ENCODE data around the gene GRM4. TPM values are rescaled to one million over a fixed set of nuclear protein-coding genes. Genes with fewer than 3 reads are reported as not detected.
"Not testable (repeated sequence)": the region's sequence is repeated elsewhere in the genome, so short reads cannot be mapped to it uniquely, and the experiment has no call there.

The GRM4 gene
- total and polyA plus RNA-seq, 2 experiments from 2014 or later, result 0.10 to 0.22 TPM

DNA sequence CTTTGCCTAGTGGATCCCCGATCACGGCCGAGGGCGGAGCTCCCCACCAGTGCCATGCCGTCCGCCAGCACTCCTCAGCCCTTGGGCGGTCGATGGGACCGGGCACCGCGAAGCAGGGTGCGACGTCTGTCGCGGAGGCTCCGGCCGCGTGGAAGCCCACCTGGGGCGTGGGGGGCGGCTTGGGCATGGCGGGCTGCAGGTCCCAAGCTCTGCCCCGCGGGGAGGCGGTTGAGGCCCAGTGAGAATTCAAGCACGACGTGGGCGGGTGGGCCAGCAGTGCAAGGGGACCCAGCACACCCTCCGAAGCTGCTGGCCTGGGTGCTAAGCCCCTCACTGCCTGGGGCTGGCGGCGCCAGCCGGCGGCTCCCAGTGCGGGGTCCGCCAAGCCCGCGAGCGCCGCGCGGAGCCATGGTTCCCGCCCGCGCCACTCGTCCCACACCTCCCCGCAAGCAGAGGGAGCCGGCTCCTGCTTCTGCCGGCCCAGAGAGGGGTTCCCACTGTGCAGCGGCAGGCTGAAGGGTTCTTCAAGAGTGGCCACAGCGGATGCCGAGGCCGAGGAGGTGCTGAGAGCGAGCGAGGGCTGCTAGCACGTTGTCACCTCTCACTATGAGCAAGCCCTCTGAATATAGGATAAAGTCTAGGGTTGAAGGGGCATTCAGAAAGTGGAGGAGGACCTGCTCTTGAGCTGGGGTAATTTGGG, 128.6 kb downstream of the GRM4 start:
- no peak overlapping the region for H2AFZ ChIP-seq
- no peaks in the 10 kb centered on the region for H3K9me2 ChIP-seq (ENCODE audit: insufficient read depth)
- in situ Hi-C loops (cut with MboI), result no loop called here
- WGBS, 2 experiments (ENCODE audit: low coverage in 1 of 2, low lambda C conversion rate in 2 of 2, missing lambda C conversion rate in 2 of 2), result 87% methylated on average over 42 to 54 of the region's 54 CpGs
- DNase-seq, result no peak
- H4K20me1 ChIP-seq (ENCODE audit: insufficient read depth), result no peaks in the 10 kb centered on the region
- TF ChIP-seq EZH2phosphoT487 (IDR thresholded peaks at IDR 0.05; ENCODE audit: insufficient read depth, low read depth) (no peak), EZH2 (IDR thresholded peaks at IDR 0.05; ENCODE audit: insufficient read depth, poor library complexity, severe bottlenecking) (no peak)
- H3K36me3 ChIP-seq (ENCODE audit: low read depth), result no peaks in the 10 kb centered on the region
- H3K9ac ChIP-seq, result no peak overlapping the region
- no peaks in the 10 kb centered on the region for H3F3A ChIP-seq (ENCODE audit: insufficient read depth)
- no peaks in the 10 kb centered on the region for H3K4me1 ChIP-seq (ENCODE audit: insufficient read depth)
- no peak overlapping the region for H3K4me3 ChIP-seq
- no peaks in the 10 kb centered on the region for H3K79me2 ChIP-seq (ENCODE audit: insufficient read depth)
- no peaks in the 10 kb centered on the region for H3K9me3 ChIP-seq (ENCODE audit: low read depth)
- H3K27me3 ChIP-seq (replicated peaks; ENCODE audit: insufficient read depth), result peaks cover 6% of the 10 kb centered on the region; the same call in 1 of the 2 replicates
- no peak overlapping the region for H3K27ac ChIP-seq
- H3K4me2 ChIP-seq (ENCODE audit: unreplicated experiment), result no peak overlapping the region

DNA sequence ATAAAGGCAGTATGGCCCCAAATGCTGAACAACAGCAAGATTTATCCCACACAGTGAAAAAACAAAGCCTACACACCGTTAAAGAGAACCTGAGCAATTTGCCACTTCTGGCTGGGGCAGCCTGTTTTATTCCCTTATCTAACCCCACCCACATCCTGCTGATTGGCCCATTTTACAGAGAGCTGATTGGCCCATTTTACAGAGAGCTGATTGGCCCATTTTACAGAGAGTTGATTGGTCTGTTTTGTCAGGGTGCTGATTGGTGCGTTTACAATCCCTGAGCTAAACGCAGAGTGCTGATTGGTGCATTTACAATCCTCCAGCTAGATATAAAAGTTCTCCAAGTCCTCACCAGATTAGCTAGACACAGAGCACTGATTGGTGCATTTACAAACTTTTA, 129.3 kb downstream of the GRM4 start:
- 83 to 85% methylated on average over 3 of the region's 3 CpGs for WGBS, 2 experiments (ENCODE audit: low coverage in 1 of 2, low lambda C conversion rate in 2 of 2, missing lambda C conversion rate in 2 of 2)

DNA sequence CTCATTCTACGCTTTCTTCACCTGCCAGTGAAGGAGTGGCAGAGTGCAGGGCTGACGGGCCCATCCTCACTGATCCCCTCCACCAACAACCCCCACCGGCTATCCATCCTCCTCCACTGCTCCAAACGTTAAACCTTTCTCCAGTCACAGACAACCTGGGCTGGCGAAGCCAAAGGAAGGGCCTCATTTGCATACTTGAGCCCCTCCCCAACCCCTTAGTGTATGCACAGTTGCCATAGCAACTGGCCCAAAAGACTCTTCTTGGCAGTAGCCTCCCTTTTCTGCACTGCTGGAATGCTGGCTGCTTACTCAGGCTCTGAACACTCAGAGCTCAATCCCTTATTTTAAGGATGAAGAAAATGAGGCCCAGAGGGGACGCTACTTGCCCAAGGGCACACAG, 130.3 kb downstream of the GRM4 start:
- DNase-seq, result peak; percentile 37
- WGBS, 2 experiments (ENCODE audit: low coverage in 1 of 2, low lambda C conversion rate in 2 of 2, missing lambda C conversion rate in 2 of 2), result 60 to 66% methylated on average over 6 of the region's 6 CpGs
- in situ Hi-C loops (cut with MboI), result no loop called here
- H3K4me2 ChIP-seq (ENCODE audit: unreplicated experiment), result no peak overlapping the region
- no peak overlapping the region for H2AFZ ChIP-seq
- no peak overlapping the region for H3K9ac ChIP-seq
- H3K27ac ChIP-seq, result no peak overlapping the region
- no peaks in the 10 kb centered on the region for H3F3A ChIP-seq (ENCODE audit: insufficient read depth)
- H4K20me1 ChIP-seq (ENCODE audit: insufficient read depth), result no peaks in the 10 kb centered on the region
- H3K4me3 ChIP-seq, result no peak overlapping the region
- no peaks in the 10 kb centered on the region for H3K4me1 ChIP-seq (ENCODE audit: insufficient read depth)
- no peaks in the 10 kb centered on the region for H3K36me3 ChIP-seq (ENCODE audit: low read depth)
- no peaks in the 10 kb centered on the region for H3K79me2 ChIP-seq (ENCODE audit: insufficient read depth)
- H3K27me3 ChIP-seq (replicated peaks; ENCODE audit: insufficient read depth), result peaks cover 11% of the 10 kb centered on the region; the same call in 1 of the 2 replicates
- TF ChIP-seq EZH2phosphoT487 (IDR thresholded peaks at IDR 0.05; ENCODE audit: insufficient read depth, low read depth), result no peak
- TF ChIP-seq EZH2 (IDR thresholded peaks at IDR 0.05; ENCODE audit: insufficient read depth, poor library complexity, severe bottlenecking), result no peak
- no peaks in the 10 kb centered on the region for H3K9me3 ChIP-seq (ENCODE audit: low read depth)
- H3K9me2 ChIP-seq (ENCODE audit: insufficient read depth), result no peaks in the 10 kb centered on the region

More for the DNA sequence above, 129.3 kb downstream of the GRM4 start:
- H3K36me3 ChIP-seq (ENCODE audit: low read depth); H4K20me1 ChIP-seq (ENCODE audit: insufficient read depth); H3K79me2 ChIP-seq (ENCODE audit: insufficient read depth); H3K4me2 ChIP-seq (ENCODE audit: unreplicated experiment); H3K4me3 ChIP-seq; H3K9ac ChIP-seq; H3K9me3 ChIP-seq (ENCODE audit: low read depth); H3K4me1 ChIP-seq (ENCODE audit: insufficient read depth); H3F3A ChIP-seq (ENCODE audit: insufficient read depth); H2AFZ ChIP-seq; DNase-seq; in situ Hi-C loops (cut with MboI); H3K9me2 ChIP-seq (ENCODE audit: insufficient read depth); H3K27ac ChIP-seq: not testable (repeated sequence)
- peaks cover 11% of the 10 kb centered on the region; the same call in 1 of the 2 replicates for H3K27me3 ChIP-seq (replicated peaks; ENCODE audit: insufficient read depth)

DNA sequence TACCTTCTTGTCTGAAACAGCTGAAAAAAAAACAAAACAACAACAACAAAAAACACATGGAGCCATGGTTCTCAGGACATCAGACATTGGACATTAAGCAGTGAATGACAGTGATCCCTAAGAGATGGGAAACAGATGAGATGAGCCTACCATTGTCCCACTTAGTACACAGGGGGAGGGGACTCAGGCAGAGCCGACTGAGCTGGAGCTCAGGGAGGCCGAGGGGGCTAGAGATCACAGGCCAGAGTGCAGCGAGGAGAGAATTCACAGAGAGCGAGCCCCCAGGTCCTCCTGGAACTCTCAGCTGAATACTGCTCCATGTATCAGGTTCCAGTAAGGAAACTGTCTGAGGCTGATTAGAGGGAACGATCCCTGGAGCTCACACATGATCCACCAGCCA, 134.6 kb downstream of the GRM4 start:
- no peak overlapping the region for H3K27ac ChIP-seq
- H3K4me1 ChIP-seq (ENCODE audit: insufficient read depth), result no peaks in the 10 kb centered on the region
- no peaks in the 10 kb centered on the region for H3K9me2 ChIP-seq (ENCODE audit: insufficient read depth)
- H3K4me3 ChIP-seq, result no peak overlapping the region
- H3K9ac ChIP-seq, result no peak overlapping the region
- peaks cover 27% of the 10 kb centered on the region for H3K27me3 ChIP-seq (replicated peaks; ENCODE audit: insufficient read depth)
- no peaks in the 10 kb centered on the region for H3K36me3 ChIP-seq (ENCODE audit: low read depth)
- no peaks in the 10 kb centered on the region for H3K9me3 ChIP-seq (ENCODE audit: low read depth)
- no peaks in the 10 kb centered on the region for H4K20me1 ChIP-seq (ENCODE audit: insufficient read depth)
- 9 to 10% methylated on average over 5 of the region's 5 CpGs for whole genome bisulfite sequencing, 2 experiments (ENCODE audit: low coverage in 1 of 2, low lambda C conversion rate in 2 of 2, missing lambda C conversion rate in 2 of 2)
- H3F3A ChIP-seq (ENCODE audit: insufficient read depth), result no peaks in the 10 kb centered on the region
- no peak overlapping the region for H2AFZ ChIP-seq
- no peak for TF ChIP-seq EZH2phosphoT487 (IDR thresholded peaks at IDR 0.05; ENCODE audit: insufficient read depth, low read depth)
- no peak for TF ChIP-seq EZH2 (IDR thresholded peaks at IDR 0.05; ENCODE audit: insufficient read depth, poor library complexity, severe bottlenecking)
- in situ Hi-C loops (cut with MboI), result no loop called here
- no peaks in the 10 kb centered on the region for H3K79me2 ChIP-seq (ENCODE audit: insufficient read depth)
- H3K4me2 ChIP-seq (ENCODE audit: unreplicated experiment), result no peak overlapping the region
- DNase-seq, result no peak
